ENCODE measurements around the gene PCED1B.

PCED1B gene

DNA sequence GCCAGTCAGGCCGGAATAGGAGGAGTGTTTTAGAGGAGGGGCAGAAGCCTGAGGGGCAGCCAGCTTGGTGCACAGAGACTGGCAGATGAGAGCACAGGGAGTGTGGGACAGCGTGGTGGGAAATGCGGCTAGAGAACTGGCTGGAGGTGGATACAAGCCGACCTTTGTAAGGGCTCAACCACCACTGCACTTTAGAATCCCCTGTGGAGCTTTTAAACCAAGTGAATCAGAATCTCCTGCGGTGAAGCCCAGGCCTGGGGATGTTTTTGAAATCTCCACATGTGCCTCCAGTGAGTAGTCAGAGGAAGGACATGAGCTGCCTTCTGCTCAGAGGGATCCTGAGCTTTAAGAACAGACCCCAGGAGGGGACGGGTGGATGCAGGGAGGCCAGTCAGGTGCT lies 10.9 kb upstream of the PCED1B start:
- TF ChIP-seq, protein P1, sequence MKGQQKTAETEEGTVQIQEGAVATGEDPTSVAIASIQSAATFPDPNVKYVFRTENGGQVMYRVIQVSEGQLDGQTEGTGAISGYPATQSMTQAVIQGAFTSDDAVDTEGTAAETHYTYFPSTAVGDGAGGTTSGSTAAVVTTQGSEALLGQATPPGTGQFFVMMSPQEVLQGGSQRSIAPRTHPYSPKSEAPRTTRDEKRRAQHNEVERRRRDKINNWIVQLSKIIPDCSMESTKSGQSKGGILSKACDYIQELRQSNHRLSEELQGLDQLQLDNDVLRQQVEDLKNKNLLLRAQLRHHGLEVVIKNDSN (IDR thresholded peaks at IDR 0.05) = no peak
- TF ChIP-seq, protein P2, sequence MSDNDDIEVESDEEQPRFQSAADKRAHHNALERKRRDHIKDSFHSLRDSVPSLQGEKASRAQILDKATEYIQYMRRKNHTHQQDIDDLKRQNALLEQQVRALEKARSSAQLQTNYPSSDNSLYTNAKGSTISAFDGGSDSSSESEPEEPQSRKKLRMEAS (IDR thresholded peaks at IDR 0.05) = no peak
- no peak for TF ChIP-seq NFIC (IDR thresholded peaks at IDR 0.05)
- no peak for TF ChIP-seq ZBTB7A (IDR thresholded peaks at IDR 0.05; ENCODE audit: low read depth)
- TF ChIP-seq TCF12 (IDR thresholded peaks at IDR 0.05; ENCODE audit: low read depth) = no peak
- TF ChIP-seq CREB1 (IDR thresholded peaks at IDR 0.05; ENCODE audit: low read depth) = no peak
- TF ChIP-seq, protein P3, sequence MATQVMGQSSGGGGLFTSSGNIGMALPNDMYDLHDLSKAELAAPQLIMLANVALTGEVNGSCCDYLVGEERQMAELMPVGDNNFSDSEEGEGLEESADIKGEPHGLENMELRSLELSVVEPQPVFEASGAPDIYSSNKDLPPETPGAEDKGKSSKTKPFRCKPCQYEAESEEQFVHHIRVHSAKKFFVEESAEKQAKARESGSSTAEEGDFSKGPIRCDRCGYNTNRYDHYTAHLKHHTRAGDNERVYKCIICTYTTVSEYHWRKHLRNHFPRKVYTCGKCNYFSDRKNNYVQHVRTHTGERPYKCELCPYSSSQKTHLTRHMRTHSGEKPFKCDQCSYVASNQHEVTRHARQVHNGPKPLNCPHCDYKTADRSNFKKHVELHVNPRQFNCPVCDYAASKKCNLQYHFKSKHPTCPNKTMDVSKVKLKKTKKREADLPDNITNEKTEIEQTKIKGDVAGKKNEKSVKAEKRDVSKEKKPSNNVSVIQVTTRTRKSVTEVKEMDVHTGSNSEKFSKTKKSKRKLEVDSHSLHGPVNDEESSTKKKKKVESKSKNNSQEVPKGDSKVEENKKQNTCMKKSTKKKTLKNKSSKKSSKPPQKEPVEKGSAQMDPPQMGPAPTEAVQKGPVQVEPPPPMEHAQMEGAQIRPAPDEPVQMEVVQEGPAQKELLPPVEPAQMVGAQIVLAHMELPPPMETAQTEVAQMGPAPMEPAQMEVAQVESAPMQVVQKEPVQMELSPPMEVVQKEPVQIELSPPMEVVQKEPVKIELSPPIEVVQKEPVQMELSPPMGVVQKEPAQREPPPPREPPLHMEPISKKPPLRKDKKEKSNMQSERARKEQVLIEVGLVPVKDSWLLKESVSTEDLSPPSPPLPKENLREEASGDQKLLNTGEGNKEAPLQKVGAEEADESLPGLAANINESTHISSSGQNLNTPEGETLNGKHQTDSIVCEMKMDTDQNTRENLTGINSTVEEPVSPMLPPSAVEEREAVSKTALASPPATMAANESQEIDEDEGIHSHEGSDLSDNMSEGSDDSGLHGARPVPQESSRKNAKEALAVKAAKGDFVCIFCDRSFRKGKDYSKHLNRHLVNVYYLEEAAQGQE (IDR thresholded peaks at IDR 0.05; ENCODE audit: low read depth) = no peak
- TF ChIP-seq TEAD4 (IDR thresholded peaks at IDR 0.05) = no peak
- no peak for TF ChIP-seq EGR1 (IDR thresholded peaks at IDR 0.05)
- no peak for TF ChIP-seq YY1 (IDR thresholded peaks at IDR 0.05; ENCODE audit: low read depth)

DNA sequence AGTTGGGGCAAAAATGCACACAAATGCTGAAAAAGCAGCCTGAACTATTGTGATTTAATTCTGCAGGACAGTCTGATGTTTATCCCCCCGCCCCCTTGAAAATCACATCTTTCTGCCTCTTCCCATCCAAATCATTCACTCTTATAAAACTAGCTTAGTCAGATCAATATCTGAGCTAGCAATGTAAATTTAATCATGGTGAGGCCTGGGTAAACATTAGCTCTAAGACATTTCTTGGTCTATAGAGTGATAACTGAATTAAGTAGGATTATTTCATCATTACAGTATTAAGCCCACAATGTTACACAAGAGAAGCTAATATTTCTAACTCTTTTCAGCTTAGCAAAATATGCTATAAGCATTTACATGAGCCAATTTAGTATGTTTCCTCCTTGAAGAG lies 9.1 kb upstream of the PCED1B start:
- TF ChIP-seq TCF12 (IDR thresholded peaks at IDR 0.05; ENCODE audit: low read depth) = no peak
- no peak for TF ChIP-seq NFIC (IDR thresholded peaks at IDR 0.05)
- TF ChIP-seq, protein P2 (IDR thresholded peaks at IDR 0.05) = no peak
- no peak for TF ChIP-seq RAD21 (IDR thresholded peaks at IDR 0.05; ENCODE audit: low read depth)
- TF ChIP-seq, protein P1 (IDR thresholded peaks at IDR 0.05) = no peak
- TF ChIP-seq TAF1 (IDR thresholded peaks at IDR 0.05; ENCODE audit: low read depth) = no peak
- no peak for TF ChIP-seq ZBTB7A (IDR thresholded peaks at IDR 0.05; ENCODE audit: low read depth)
- no peak for TF ChIP-seq CREB1 (IDR thresholded peaks at IDR 0.05; ENCODE audit: low read depth)
- no peak for TF ChIP-seq CEBPB (IDR thresholded peaks at IDR 0.05)
- no peak for TF ChIP-seq EP300 (IDR thresholded peaks at IDR 0.05; ENCODE audit: borderline replicate concordance)
- TF ChIP-seq, protein P3 (IDR thresholded peaks at IDR 0.05; ENCODE audit: low read depth) = no peak
- TF ChIP-seq FOXM1 (IDR thresholded peaks at IDR 0.05; ENCODE audit: borderline replicate concordance, low read depth) = no peak
- no peak for TF ChIP-seq EGR1 (IDR thresholded peaks at IDR 0.05)
- no peak for TF ChIP-seq YY1 (IDR thresholded peaks at IDR 0.05; ENCODE audit: low read depth)
- TF ChIP-seq TEAD4 (IDR thresholded peaks at IDR 0.05) = no peak

DNA sequence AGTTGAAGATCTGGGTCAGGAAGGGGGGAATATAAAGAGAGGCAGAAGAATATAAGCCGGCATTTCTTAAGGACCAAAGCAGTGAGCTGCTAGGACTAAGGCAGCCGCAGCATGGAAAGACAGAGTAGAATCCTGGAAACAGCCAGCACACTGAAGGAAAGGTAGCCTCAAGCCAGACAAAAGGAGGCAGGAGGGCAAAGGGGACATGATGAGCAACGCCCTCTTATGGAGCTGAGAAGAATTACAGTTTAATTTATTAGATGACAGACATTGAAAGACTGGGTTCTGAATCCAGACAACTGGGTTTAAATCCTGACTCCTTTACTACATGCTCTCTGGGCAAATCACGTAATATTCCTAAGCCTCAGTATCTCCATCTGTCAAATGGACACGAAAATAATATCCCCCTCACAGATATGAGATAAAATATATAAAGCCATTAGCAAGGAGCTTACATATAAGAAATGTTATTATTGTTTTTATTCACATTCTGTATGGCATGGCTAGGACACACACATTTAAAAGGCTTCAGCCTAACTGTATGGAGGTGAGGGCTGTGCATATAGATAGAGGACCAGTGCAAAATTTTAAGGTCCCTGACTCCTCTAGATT lies 8.1 kb upstream of the PCED1B start:
- TF ChIP-seq, protein P3 (IDR thresholded peaks at IDR 0.05; ENCODE audit: low read depth) = no peak
- TF ChIP-seq RAD21 (IDR thresholded peaks at IDR 0.05; ENCODE audit: low read depth) (peak; percentile 67), CEBPB (IDR thresholded peaks at IDR 0.05) (no peak), YY1 (IDR thresholded peaks at IDR 0.05; ENCODE audit: low read depth) (no peak), FOXM1 (IDR thresholded peaks at IDR 0.05; ENCODE audit: borderline replicate concordance, low read depth) (no peak), TCF12 (IDR thresholded peaks at IDR 0.05; ENCODE audit: low read depth) (no peak)
- TF ChIP-seq, protein P2 (IDR thresholded peaks at IDR 0.05) = no peak
- TF ChIP-seq, protein P1 (IDR thresholded peaks at IDR 0.05) = no peak

DNA sequence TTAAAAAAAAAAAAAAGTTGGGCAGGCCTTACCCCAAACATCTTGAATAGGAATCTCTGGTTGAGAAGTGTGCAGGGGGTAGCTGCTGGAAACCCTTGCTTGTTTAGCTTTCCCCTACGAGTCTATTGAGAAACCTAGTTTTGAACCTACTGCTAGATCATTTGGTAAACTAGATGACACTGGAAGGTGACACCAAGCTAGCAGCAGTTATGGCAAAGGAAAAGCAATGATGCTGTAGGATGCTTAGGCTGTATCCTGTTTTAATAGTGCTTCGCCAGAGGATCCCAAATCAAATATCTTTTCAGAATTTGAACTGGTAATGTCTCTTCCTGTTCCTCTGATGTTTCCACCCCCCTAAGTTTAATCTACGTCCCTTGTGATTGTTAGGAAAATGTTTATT lies 5.5 kb upstream of the PCED1B start:
- TF ChIP-seq, protein P1 (IDR thresholded peaks at IDR 0.05) = no peak
- TF ChIP-seq YY1 (IDR thresholded peaks at IDR 0.05; ENCODE audit: low read depth) (no peak), CEBPB (IDR thresholded peaks at IDR 0.05) (no peak), ZBTB7A (IDR thresholded peaks at IDR 0.05; ENCODE audit: low read depth) (no peak), EP300 (IDR thresholded peaks at IDR 0.05; ENCODE audit: borderline replicate concordance) (no peak), TEAD4 (IDR thresholded peaks at IDR 0.05) (no peak), TCF12 (IDR thresholded peaks at IDR 0.05; ENCODE audit: low read depth) (no peak), RAD21 (IDR thresholded peaks at IDR 0.05; ENCODE audit: low read depth) (no peak), EGR1 (IDR thresholded peaks at IDR 0.05) (no peak), CREB1 (IDR thresholded peaks at IDR 0.05; ENCODE audit: low read depth) (no peak), TAF1 (IDR thresholded peaks at IDR 0.05; ENCODE audit: low read depth) (no peak), FOXM1 (IDR thresholded peaks at IDR 0.05; ENCODE audit: borderline replicate concordance, low read depth) (no peak)
- TF ChIP-seq, protein P2 (IDR thresholded peaks at IDR 0.05) = no peak
